ENCODE results near the gene ANP32D.
"Not testable (repeated sequence)": the region's sequence is repeated elsewhere in the genome, so short reads cannot be mapped to it uniquely, and the experiment has no call there.

ANP32D gene

GRCh38 chr12:48472259-48472658, at the start of gene ANP32D:
TSS of gene ANP32D (plus strand) at chr12:48472559. CDS start at chr12:48472665, 106 bp downstream.
- DNase-seq = no peak

GRCh38 chr12:48423171-48423570, 49.2 kb upstream of the ANP32D start:
- no peak for DNase-seq

GRCh38 chr12:48424644-48425043, 47.7 kb upstream of the ANP32D start:
- DNase-seq = no peak

- not testable (repeated sequence) for DNase-seq
Measured at GRCh38 chr12:48434016-48434415, 38.3 kb upstream of the ANP32D start.

GRCh38 chr12:48441069-48441468, 31.3 kb upstream of the ANP32D start:
- DNase-seq = no peak

GRCh38 chr12:48442179-48442847, 30.0 kb upstream of the ANP32D start:
- DNase-seq = no peak

- no peak for DNase-seq
Measured at GRCh38 chr12:48445538-48445937, 26.8 kb upstream of the ANP32D start.

- DNase-seq = no peak
Measured at GRCh38 chr12:48446161-48446776, 26.1 kb upstream of the ANP32D start.

- no peak for DNase-seq
Measured at GRCh38 chr12:48447755-48448154, 24.6 kb upstream of the ANP32D start.

GRCh38 chr12:48451372-48451771, 21.0 kb upstream of the ANP32D start:
- DNase-seq = no peak

- DNase-seq = not testable (repeated sequence)
Measured at GRCh38 chr12:48452961-48453360, 19.4 kb upstream of the ANP32D start.

- DNase-seq = peak in 1 of 2 donors; percentile 49
Measured at GRCh38 chr12:48454667-48455066, 17.7 kb upstream of the ANP32D start.

GRCh38 chr12:48455116-48455515, 17.2 kb upstream of the ANP32D start:
- no peak for DNase-seq

GRCh38 chr12:48459259-48459658, 13.1 kb upstream of the ANP32D start:
- no peak for DNase-seq

- not testable (repeated sequence) for DNase-seq
Measured at GRCh38 chr12:48469027-48469426, 3.3 kb upstream of the ANP32D start.

GRCh38 chr12:48473061-48473460, 702 bp downstream of the ANP32D start:
- no peak for DNase-seq

- not testable (repeated sequence) for DNase-seq
Measured at GRCh38 chr12:48474497-48474896, 2.1 kb downstream of the ANP32D start.

GRCh38 chr12:48482198-48482597, 9.8 kb downstream of the ANP32D start, which contains the start of gene C12orf54:
TSS of gene C12orf54 (plus strand) at chr12:48482498. CDS start at chr12:48483297, 799 bp downstream.
- no peak for DNase-seq

GRCh38 chr12:48482930-48483329, 10.6 kb downstream of the ANP32D start:
- no peak for DNase-seq

GRCh38 chr12:48486261-48486660, 13.9 kb downstream of the ANP32D start:
- DNase-seq = no peak

GRCh38 chr12:48486679-48487078, 14.3 kb downstream of the ANP32D start:
- DNase-seq = no peak

GRCh38 chr12:48489012-48489411, 16.7 kb downstream of the ANP32D start:
- no peak for DNase-seq

- not testable (repeated sequence) for DNase-seq
Measured at GRCh38 chr12:48489456-48489855, 17.1 kb downstream of the ANP32D start.

- not testable (repeated sequence) for DNase-seq
Measured at GRCh38 chr12:48500281-48500680, 27.9 kb downstream of the ANP32D start.

- not testable (repeated sequence) for DNase-seq
Measured at GRCh38 chr12:48506836-48507235, 34.5 kb downstream of the ANP32D start.

All from CD4-positive, alpha-beta T cell treated with Interleukin-1 beta for 1 hour (primary cell).